WTC11 (cell line): ENCODE results near the gene CAB39. TPM values are rescaled to one million over a fixed set of nuclear protein-coding genes. Genes with fewer than 3 reads are reported as not detected.
"Not testable (repeated sequence)": the region's sequence is repeated elsewhere in the genome, so short reads cannot be mapped to it uniquely, and the experiment has no call there.

Experiments
- ATAC-seq: fragments of 200-7000 bp; cut with Tn5 transposase; 2 replicates; pipeline ENCODE4 v1.10.0; 2021; ENCODE audit warnings: mild to moderate bottlenecking, moderate library complexity
- CTCF ChIA-PET: fragments of 300-600 bp; sonication (Branson Sonifier 250); formaldehyde crosslinking; loops from one replicate; lab custom pipeline; 2021; ENCODE audit warnings: antibody characterized with exemption; lab: Charles Lee
- POLR2A ChIA-PET: fragments of 350-600 bp; sonication (Branson Sonifier 250); formaldehyde crosslinking; loops from one replicate; lab custom pipeline; 2021; ENCODE audit warnings: antibody characterized with exemption; lab: Charles Lee
- DNase-seq: peaks from one replicate; pipeline ENCODE4 v3.0.0; 2021; ENCODE audit warnings: low spot score
- H3K27ac Mint-ChIP-seq: 2 replicates; pipeline ENCODE4 v1.8.0; 2021; ENCODE audit warnings: mixed read lengths
- H3K27me3 Mint-ChIP-seq: 2 replicates; pipeline ENCODE4 v1.8.0; 2021; ENCODE audit warnings: low read depth, mild to moderate bottlenecking, moderate library complexity, mixed read lengths
- H3K36me3 Mint-ChIP-seq: 2 replicates; pipeline ENCODE4 v1.8.0; 2021; ENCODE audit warnings: mixed read lengths
- H3K4me1 Mint-ChIP-seq: 2 replicates; pipeline ENCODE4 v1.8.0; 2022; ENCODE audit warnings: mixed read lengths
- H3K4me3 Mint-ChIP-seq: 2 replicates; pipeline ENCODE4 v1.8.0; 2021; ENCODE audit warnings: mild to moderate bottlenecking, moderate library complexity, mixed read lengths
- H3K9me3 Mint-ChIP-seq: 2 replicates; pipeline ENCODE4 v1.8.0; 2021; ENCODE audit warnings: mixed read lengths
- CDX4 ChIP-seq: fragments of 250-450 bp; sonication (Bioruptor Pico); IDR thresholded peaks from 2 replicates; pipeline ENCODE4 v1.9.0; 2021; ENCODE audit warnings: moderate library complexity, mild to moderate bottlenecking, inconsistent platforms, borderline replicate concordance
- ELF4 ChIP-seq: sonication (generic); formaldehyde crosslinking; IDR thresholded peaks from 2 replicates; pipeline ENCODE4 v1.8.1; 2022; ENCODE audit warnings: low read depth, mild to moderate bottlenecking, moderate library complexity, missing genetic modification reagents
- EMX1 ChIP-seq: fragments of 250-450 bp; sonication (Bioruptor Pico); IDR thresholded peaks from 2 replicates; pipeline ENCODE4 v1.8.0; 2021; ENCODE audit warnings: mild to moderate bottlenecking
- ESRRA ChIP-seq: sonication (generic); formaldehyde crosslinking; IDR thresholded peaks from 2 replicates; pipeline ENCODE4 v1.8.1; 2022; ENCODE audit warnings: mild to moderate bottlenecking, missing genetic modification reagents, borderline replicate concordance
- ETV6 ChIP-seq: sonication (generic); formaldehyde crosslinking; IDR thresholded peaks from 2 replicates; pipeline ENCODE4 v1.8.1; 2022; ENCODE audit warnings: mild to moderate bottlenecking, missing genetic modification reagents
- HMGA2 ChIP-seq: fragments of 250-450 bp; sonication (Bioruptor Pico); IDR thresholded peaks from 2 replicates; pipeline ENCODE4 v1.4.0; 2021; ENCODE audit warnings: mild to moderate bottlenecking, moderate library complexity
- IRF2 ChIP-seq: sonication (generic); formaldehyde crosslinking; IDR thresholded peaks from 2 replicates; pipeline ENCODE4 v1.8.0; 2022; ENCODE audit warnings: low read depth, missing genetic modification reagents, borderline replicate concordance
- JAZF1 ChIP-seq: fragments of 250-450 bp; sonication (Bioruptor Pico); IDR thresholded peaks from 2 replicates; pipeline ENCODE4 v1.9.0; 2021; ENCODE audit warnings: moderate library complexity, mild to moderate bottlenecking, inconsistent platforms
- JUN ChIP-seq: sonication (generic); formaldehyde crosslinking; IDR thresholded peaks from 2 replicates; pipeline ENCODE4 v1.8.0; 2023; ENCODE audit warnings: mild to moderate bottlenecking, missing genetic modification reagents
- KAT7 ChIP-seq: sonication (generic); formaldehyde crosslinking; IDR thresholded peaks from 2 replicates; pipeline ENCODE4 v1.8.1; 2023; ENCODE audit warnings: missing genetic modification reagents, mild to moderate bottlenecking, borderline replicate concordance
- NFE2L1 ChIP-seq: sonication (generic); formaldehyde crosslinking; IDR thresholded peaks from 2 replicates; pipeline ENCODE4 v1.8.1; 2023; ENCODE audit warnings: missing genetic modification reagents
- PRDM15 ChIP-seq: sonication (generic); formaldehyde crosslinking; IDR thresholded peaks from 2 replicates; pipeline ENCODE4 v1.8.0; 2022; ENCODE audit warnings: missing genetic modification reagents
- RELA ChIP-seq: sonication (generic); formaldehyde crosslinking; IDR thresholded peaks from 2 replicates; pipeline ENCODE4 v1.8.1; 2022; ENCODE audit warnings: missing genetic modification reagents, mild to moderate bottlenecking, borderline replicate concordance
- STAT6 ChIP-seq: sonication (generic); formaldehyde crosslinking; conservative IDR thresholded peaks from 2 replicates; pipeline ENCODE4 v1.8.1; 2023; ENCODE audit warnings: mild to moderate bottlenecking, low read depth, missing genetic modification reagents, moderate library complexity
- TEAD4 ChIP-seq: sonication (generic); formaldehyde crosslinking; IDR thresholded peaks from 2 replicates; pipeline ENCODE4 v1.8.0; 2022; ENCODE audit warnings: mild to moderate bottlenecking, missing genetic modification reagents
- TP53 ChIP-seq: sonication (generic); formaldehyde crosslinking; IDR thresholded peaks from 2 replicates; pipeline ENCODE4 v1.8.1; 2023; ENCODE audit warnings: mild to moderate bottlenecking, missing genetic modification reagents
- USF1 ChIP-seq: sonication (generic); formaldehyde crosslinking; IDR thresholded peaks from 2 replicates; pipeline ENCODE4 v1.8.0; 2022; ENCODE audit warnings: mild to moderate bottlenecking, missing genetic modification reagents
- ZMAT4 ChIP-seq: fragments of 250-450 bp; sonication (Bioruptor Pico); IDR thresholded peaks from 2 replicates; pipeline ENCODE4 v1.9.0; 2021; ENCODE audit warnings: mild to moderate bottlenecking
- ZNF423 ChIP-seq: fragments of 250-450 bp; sonication (Bioruptor Pico); IDR thresholded peaks from 2 replicates; pipeline ENCODE4 v2.1.2; 2022; ENCODE audit warnings: mild to moderate bottlenecking, moderate library complexity
- ZNF532 ChIP-seq: fragments of 250-450 bp; sonication (Bioruptor Pico); IDR thresholded peaks from 2 replicates; pipeline ENCODE4 v1.9.0; 2021; ENCODE audit warnings: mild to moderate bottlenecking, borderline replicate concordance
- total RNA-seq: library from RNA; stranded (reverse); gene quantifications from 3 replicates; pipeline ENCODE4 v1.2.3, GENCODE V29; 2021

CAB39 gene
- total RNA-seq, 1 experiment from 2014 or later: 36.9 TPM

GRCh38 chr2:230697676-230698075 is 15.0 kb upstream of the CAB39 start:
- no peak for ATAC-seq
- DNase-seq: no peak
- ChIA-PET POLR2A (no interaction called here), CTCF (no interaction called here)
- Mint-ChIP-seq H3K4me3 (no peak overlapping the region), H3K4me1 (0 out of 2 replicates have a peak, but pooled peaks cover 3% of the 10 kb centered on the region), H3K27ac (no peak overlapping the region), H3K9me3 (peaks cover 3% of the 10 kb centered on the region; the same call in 1 of the 2 replicates), H3K27me3 (no peaks in the 10 kb centered on the region), H3K36me3 (no peaks in the 10 kb centered on the region)
- no peak for TF ChIP-seq RELA (CRISPR knock-in tag)
- TF ChIP-seq ESRRA (CRISPR knock-in tag): no peak
- no peak for TF ChIP-seq ZMAT4 (CRISPR knock-in tag)
- TF ChIP-seq EMX1 (CRISPR knock-in tag): no peak
- no peak for TF ChIP-seq KAT7 (CRISPR knock-in tag)
- no peak for TF ChIP-seq JAZF1
- TF ChIP-seq CDX4 (CRISPR knock-in tag): no peak
- no peak for TF ChIP-seq ELF4 (CRISPR knock-in tag)
- no peak for TF ChIP-seq TP53 (CRISPR knock-in tag)
- no peak for TF ChIP-seq JUN (CRISPR knock-in tag)
- TF ChIP-seq ETV6 (CRISPR knock-in tag): no peak
- no peak for TF ChIP-seq PRDM15

- H3K4me3 Mint-ChIP-seq, POLR2A ChIA-PET: not testable (repeated sequence)
Observed at GRCh38 chr2:230698753-230699152, 13.9 kb upstream of the CAB39 start.

GRCh38 chr2:230700447-230700846 is 12.2 kb upstream of the CAB39 start:
- Mint-ChIP-seq H3K27ac (no peak overlapping the region), H3K9me3 (peaks cover 5% of the 10 kb centered on the region; the same call in 1 of the 2 replicates), H3K4me1 (0 out of 2 replicates have a peak, but pooled peaks cover 3% of the 10 kb centered on the region), H3K4me3 (no peak overlapping the region), H3K36me3 (no peaks in the 10 kb centered on the region), H3K27me3 (no peaks in the 10 kb centered on the region; the same call in 1 of the 2 replicates)
- ChIA-PET CTCF (no interaction called here), POLR2A (no interaction called here)
- ATAC-seq: no peak
- DNase-seq: no peak
- TF ChIP-seq TEAD4 (CRISPR knock-in tag) (no peak), STAT6 (CRISPR knock-in tag) (no peak), RELA (CRISPR knock-in tag) (no peak), ELF4 (CRISPR knock-in tag) (no peak), HMGA2 (no peak), JAZF1 (no peak), ZNF423 (CRISPR knock-in tag) (no peak), USF1 (no peak), IRF2 (CRISPR knock-in tag) (no peak), NFE2L1 (CRISPR knock-in tag) (no peak), ZNF532 (CRISPR knock-in tag) (no peak)

More at GRCh38 chr2:230698753-230699152, 13.9 kb upstream of the CAB39 start:
- ATAC-seq, H3K9me3 Mint-ChIP-seq, H3K36me3 Mint-ChIP-seq, H3K27me3 Mint-ChIP-seq, DNase-seq, H3K4me1 Mint-ChIP-seq, H3K27ac Mint-ChIP-seq, CTCF ChIA-PET: not testable (repeated sequence)
